Activated CD4-positive, alpha-beta T cell treated with anti-CD3 and anti-CD28 coated beads, Interleukin-2, amount 50 U/mL, for 16 hours (primary cell): ENCODE results near the gene SAMD8.
"Not testable (repeated sequence)": the region's sequence is repeated elsewhere in the genome, so short reads cannot be mapped to it uniquely, and the experiment has no call there.

ENCODE experiments used
- DNase-seq: peaks from one replicate; pipeline ENCODE4 v3.0.0-alpha.2; 2020

SAMD8 gene

DNA sequence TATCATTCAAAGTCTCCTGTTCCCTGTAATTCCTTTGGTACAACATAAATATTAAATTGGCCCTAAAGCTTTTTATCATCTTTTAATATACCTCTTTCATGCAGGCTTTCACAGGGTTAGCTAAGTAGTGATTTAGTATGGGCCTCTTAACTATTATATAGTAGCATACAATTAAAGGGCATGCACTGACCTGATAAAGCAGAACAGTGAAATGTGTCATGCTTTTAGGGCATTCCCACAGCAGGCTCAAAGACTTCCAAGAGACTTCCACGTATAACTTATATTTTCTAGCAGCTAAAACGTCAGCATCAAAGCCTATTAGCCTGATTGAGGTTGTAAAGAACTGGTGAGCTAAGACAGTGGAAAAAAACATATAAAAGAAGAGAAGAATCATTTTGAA lies 35.3 kb downstream of the SAMD8 start:
- no peak for DNase-seq

DNA sequence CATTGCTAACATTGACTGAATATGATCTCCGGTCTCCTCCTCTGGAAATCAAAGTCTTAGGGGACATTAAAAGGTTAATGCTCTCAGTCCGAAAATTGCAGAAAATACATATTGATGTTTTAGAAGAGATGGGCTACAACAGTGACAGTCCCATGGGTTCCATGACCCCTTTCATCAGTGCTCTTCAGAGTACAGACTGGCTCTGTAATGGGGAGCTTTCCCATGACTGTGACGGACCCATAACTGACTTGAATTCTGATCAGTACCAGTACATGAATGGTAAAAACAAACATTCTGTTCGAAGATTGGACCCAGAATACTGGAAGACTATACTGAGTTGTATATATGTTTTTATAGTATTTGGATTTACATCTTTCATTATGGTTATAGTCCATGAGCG lies 39.2 kb downstream of the SAMD8 start:
- DNase-seq: no peak

DNA sequence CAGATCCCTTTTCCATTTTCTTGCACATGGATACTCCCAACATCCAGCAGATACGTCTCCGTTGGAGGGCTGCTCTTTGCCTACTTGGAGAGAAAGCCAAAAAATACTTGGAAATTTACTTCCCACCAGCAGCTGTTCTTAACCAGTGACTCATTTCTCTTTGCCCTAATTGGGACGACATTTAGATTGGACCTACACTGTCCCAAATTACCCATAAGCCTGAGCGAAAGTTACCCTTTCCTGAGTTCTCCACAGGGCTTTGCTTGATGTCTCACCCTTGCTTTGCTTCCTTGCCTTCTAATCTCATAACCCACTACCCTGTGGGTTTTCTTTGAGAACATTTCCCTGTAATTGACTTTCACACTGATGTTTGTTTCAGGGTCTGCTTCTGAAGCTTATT lies 48.1 kb downstream of the SAMD8 start:
- no peak for DNase-seq

DNA sequence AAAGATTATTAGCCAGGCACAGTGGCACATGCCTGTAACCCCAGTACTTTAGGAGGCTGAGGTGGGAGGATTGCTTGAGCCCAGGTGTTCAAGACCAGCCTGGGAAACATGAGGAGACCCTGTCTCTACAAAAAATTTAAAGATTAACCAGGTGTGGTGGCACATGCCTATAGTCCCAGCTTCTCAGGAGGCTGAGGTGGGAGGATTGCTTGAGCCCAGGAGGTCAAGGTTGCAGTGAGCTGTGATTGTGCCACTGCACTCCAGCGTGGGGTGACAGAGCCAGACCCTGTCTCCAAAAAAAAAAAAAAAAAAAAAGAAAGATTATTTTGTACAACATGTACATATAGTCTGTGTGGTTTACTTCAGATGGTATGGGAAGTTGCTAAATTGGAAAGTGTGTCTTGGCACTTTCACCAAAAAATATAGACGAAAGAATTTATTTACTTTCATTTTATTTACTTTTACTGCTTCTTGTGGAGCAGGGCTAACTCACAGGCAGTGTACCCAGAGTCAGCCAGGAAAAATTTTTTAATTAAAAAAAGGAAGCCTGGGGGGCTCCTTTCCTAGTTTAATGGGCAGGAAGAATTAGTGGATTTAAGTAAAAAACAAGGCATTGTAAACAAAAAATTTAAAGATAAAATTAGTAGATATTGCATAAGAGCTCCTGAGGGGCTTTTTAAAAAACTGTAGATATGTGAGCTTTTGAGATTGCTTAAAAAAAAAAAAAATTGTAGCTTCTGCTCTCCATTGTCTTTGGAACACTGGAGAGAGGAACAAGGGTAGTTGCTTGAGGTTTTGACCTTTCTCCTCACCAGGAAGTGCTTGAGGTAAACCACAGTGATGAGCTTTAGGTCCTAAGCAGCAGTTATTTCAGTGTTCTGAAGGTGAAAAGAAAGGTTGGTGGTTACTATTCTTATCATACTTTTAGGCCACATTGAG lies 54.5 kb downstream of the SAMD8 start:
- DNase-seq: peak; percentile 78

DNA sequence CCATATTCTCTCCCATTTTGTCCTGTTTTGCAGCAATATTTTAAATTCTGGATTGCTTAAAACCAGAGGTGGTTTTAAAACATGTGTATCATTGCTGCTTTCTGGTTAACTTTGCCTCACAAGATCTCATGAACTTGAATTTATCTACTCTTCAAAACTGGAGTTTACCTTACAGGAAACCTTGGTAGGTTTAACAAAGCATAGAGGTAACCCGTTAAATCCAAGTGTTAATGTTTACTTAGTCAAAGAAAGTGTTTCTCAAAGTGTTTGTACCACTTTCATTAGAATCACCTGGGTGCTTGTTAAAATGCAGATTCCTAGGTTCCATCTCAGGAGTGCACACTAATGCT lies 55.1 kb downstream of the SAMD8 start:
- DNase-seq: no peak

DNA sequence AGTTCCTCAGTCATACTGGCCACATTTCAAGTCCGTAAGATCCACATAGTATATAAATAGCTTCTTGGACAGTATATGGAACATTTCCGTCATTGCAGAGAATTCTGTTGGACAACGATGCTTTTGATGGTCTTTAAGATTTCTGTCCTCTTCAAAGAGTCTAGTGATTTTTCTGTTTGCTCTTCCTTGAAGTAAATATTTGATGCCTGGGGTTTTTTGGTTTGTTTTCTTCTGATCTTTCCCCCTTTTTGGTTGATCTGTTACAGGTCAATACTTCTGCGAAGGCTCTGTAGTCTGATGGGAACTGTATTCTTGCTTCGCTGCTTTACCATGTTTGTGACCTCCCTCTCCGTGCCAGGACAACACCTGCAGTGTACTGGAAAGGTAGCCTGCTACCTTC lies 56.8 kb downstream of the SAMD8 start:
- DNase-seq: no peak

DNA sequence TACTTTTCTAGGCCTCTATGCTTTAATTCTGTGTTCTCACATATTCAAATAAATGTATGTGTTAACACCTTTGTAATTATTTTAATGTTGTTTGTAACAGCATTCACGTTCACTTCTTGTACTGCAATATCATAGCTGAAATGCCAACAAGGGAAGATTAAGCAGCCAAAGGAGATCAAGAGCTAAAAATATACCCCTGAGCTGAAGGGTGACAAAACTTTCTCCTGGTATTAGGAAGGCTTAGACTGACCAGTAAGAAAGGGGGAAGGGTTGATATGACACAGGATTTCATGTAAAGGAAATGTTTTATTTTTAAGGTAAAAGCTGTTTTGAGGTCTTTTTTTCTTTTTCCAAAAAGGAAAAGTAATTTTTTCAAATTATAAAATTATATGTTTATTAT lies 58.8 kb downstream of the SAMD8 start:
- no peak for DNase-seq

DNA sequence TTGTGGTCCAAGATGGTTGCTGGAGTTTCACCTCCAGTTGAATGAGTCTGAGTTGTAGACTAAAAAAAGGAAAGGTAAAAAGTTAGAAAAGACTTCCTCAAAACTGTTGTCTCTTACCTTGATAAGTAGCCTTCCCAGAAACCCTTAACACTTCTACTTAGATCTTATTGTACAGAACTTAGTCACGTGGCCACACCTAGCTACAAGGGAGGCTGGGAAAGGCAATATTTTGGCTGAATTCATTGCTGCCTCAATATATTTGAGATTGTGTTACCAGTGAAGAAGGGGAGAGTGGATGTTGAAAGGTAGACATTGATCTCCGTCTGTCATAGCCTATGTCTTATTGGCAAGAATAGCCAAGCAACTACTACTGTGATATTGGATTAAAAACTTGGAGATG lies 63.6 kb downstream of the SAMD8 start:
- DNase-seq: no peak

DNA sequence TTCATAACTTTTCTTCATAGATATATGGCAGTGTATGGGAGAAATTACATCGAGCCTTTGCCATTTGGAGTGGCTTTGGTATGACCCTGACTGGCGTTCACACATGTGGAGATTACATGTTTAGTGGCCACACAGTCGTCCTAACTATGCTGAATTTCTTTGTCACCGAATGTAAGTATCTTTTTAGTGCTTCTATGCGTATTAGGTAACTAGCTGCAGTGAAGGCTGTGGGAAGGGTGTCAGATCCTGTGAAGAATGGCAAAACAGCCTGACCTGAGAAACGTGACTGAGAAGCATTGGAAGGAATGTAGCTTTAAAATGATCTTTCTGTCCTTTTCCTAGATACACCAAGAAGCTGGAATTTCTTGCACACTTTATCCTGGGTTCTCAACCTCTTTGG lies 64.6 kb downstream of the SAMD8 start:
- DNase-seq: no peak

DNA sequence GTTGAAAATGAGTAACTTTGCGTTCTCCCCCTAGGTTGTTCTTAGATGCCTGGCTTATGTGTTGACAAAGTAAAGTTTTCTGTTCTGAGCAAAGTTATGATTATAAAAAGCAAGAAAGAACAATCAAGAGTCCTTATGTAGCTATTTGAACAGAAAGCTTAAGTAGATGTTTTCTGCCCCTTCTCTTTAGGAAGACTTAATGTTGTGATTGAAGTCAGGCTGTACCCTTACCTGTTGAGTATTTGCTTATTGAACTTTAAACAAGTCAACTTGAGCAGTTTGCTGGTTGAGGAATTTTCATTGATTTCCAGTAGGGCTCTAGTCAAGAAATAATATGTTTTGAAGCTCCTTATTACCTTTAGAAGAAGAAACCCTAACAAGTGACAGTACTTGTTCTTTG lies 65.3 kb downstream of the SAMD8 start:
- no peak for DNase-seq

DNA sequence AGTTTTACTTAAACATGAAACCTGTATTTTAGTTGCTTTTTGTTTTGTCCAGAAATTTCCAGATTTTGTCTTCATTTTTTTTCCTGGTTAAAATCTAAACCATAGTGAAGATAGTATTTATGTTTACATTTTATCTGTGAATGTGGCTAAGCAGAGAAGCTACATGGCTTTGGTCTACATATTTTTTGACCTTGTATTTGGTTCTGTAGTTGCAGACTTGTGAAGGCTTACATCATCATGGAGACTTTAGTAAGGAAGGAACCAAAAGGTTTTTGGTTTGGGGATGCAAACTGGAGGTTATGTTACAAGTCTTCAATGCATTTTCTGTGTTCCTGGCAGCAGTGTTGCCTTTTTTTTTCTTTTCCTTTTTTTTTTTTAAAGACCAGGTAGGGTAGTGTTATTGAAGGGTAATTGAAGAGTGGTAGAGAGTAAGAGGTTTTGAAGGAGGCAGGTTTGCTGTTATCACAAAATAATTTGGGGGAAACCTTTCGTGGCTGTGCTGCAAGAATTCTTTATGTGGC lies 68.3 kb downstream of the SAMD8 start:
- no peak for DNase-seq

DNA sequence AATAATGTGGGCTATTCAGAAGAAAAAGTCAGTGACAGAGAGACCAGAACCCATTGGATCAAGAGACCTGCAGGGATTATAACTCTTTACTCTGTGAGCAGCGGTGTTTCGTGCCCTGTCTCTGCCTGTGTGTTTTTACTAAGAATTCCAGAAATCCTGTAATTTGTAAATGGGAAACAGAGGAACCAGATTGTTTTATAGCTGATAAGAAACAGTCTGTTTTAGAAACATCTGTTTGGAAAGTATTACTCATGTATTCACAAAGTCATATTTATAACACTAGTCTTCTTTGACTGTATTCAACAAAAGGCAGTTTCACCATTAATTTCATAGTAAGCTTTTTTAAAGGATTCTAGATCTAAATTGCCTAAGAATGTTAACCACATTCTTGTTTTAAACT lies 69.1 kb downstream of the SAMD8 start:
- DNase-seq: no peak

DNA sequence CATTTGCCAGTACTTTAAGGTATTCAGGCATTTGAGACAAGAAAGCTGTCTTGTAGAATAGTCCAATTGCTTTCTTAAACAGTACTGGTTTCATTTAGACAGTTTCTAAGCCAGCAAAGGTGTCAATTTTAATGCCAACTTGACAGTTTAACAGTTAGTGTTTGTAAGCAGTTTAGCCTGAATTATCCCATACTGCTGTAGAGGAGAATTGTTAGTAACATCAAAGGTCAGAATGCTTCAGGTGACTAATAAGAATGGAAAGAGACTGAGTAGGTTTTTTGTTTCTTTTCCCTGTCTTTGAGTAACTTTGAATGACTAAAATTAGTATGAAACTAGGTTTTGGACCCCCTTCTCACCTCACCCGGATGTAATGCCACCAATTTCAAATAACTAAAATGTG lies 69.6 kb downstream of the SAMD8 start:
- peak; percentile 23 for DNase-seq

DNA sequence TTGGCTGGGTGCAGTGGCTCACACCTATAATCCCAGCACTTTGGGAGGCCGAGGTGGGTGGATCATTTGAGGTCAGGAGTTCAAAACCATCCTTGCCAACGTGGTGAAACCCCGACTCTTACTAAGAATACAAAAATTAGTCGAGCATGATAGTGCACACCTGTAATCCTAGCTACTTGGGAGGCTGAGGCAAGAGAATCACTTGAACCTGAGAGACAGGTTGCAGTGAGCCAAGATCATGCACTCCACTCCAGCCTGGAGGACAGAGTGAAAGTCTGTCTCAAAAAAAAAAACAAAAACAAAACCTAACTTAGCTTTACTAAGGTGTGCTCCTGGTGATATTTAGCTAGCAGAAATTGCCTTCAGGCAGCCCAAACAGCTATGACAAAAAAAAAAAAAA lies 74.9 kb downstream of the SAMD8 start:
- DNase-seq: no peak

DNA sequence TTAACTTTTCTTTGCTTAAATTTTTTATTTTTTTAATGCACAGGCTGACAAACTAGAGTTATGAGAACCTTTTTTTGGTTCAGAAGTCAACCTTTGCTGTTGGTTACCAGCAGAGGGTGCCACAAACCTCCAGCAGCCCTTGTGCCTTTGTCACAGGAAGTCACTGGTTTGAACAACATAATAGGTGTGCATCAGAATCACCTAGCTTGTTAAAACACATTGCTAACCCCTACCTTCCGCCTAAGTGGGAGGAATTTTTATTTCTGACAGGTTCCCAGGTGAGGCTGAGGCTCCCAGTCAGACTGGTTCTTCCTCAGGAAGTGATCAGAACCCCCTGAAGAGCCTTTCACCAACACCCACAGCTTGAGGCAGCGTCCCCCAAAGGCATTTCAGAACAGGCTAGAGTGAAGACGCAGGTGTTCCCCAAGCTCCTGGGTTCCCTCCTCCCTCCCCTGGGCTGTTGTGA lies 76.5 kb downstream of the SAMD8 start:
- peak; percentile 68 for DNase-seq

DNA sequence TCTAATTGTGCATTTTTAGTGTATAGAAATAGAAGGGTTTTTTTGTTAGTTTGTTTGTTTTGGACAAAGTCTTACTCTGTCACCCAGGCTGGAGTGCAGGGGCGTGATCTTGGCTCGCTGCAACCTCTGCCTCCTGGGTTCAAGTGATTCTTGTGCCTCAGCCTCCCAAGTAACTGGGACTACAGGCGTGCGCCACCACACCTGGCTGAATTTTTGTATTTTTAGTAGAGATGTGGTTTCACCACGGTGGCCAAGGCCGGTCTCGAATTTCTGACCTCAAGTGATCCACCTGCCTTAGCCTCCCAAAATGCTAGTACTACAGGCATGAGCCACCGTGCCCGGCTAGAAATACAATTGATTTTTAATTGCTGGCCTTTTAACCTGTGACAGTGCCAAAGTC lies 77.1 kb downstream of the SAMD8 start:
- DNase-seq: not testable (repeated sequence)

DNA sequence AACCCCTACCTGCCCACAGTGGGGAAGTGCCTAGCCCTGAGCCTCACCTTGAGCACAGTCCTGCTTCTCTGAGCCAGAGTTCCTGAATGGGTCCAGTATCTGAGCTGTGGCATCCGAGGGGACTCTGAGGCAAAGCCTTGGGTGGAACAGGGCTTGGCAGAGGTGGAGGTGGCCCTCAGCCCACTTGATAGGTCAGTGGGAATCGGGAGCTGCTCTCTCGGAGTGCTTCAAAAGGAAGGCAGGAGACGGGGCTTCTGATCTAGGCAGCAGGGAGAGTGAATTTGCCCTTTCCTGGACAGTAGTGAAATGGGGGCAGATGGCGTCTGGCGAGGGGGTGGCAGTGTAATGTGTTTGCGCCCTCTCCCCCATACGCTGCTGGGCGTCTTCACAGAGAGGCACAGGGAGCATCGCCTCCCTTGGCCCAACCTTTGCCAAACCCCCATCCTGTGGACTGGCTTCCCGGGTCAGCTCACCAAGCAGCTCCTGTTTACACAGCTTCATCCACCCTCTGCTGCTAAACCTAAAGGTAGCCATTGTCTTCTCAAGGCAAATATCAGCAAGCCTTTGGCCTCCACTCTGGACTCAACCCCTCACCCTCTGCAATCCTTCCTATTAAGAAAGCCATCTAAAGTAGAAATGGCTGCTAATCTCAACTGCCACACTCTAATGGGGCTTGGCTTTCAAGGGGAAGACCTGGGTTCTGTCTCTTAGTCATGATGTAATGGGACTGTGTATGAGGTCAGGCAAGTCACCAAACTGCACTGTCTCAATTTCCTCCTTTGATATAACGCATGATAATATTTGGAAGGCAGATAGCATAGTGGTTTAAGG lies 78.0 kb downstream of the SAMD8 start:
- DNase-seq: no peak

DNA sequence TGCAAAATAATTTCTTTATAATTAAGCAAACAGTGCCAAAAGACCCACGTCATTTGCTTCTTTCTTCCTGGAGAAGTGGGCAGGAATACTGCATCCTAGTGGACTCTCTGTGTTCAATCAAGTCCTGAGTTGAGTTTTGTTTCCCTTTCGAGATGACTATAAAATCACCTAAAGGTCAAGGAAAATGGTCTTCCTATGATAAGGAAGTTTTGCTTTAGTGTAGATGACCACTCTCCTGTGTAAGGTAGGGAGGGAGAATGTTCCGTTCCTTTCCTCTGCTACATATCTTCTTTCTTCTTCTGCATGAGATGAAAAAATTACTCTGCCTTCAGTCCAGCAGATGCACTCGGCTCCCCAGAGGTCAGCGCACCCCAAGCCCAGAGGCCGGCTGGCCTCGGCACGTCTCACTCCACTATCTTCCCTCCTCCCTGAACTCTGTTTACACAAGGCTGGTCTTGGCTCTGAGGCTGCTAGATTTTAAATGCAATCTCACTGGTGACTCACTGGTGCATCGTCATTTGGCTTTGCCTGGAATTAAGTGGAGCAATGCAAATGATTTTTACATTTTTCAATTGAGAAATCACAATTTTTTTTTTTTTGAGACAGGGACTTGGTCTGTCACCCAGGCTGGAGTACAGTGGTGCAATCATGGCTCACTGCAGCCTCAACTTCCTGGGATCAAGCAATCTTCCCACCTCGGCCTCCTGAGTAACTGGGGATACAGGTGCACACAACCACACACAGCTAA lies 80.5 kb downstream of the SAMD8 start:
- no peak for DNase-seq

DNA sequence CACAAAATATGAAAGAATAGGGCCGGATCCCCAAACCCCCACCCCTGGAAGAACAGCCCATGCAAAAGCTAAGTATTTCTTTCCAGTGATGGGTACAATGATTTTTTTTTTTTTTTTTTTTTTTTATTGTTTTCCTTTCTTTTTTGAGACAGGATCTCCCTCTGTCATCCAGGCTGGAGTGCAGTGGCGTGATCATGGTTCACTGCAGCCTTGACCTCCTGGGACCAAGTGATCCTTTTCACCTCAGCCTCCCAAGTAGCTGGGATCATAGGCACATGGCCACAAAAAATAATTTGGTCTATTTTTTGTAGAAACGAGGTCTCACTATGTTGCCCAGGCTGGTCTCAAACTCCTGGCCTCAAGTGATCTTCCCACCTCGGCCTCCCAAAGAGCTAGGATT lies 83.2 kb downstream of the SAMD8 start:
- not testable (repeated sequence) for DNase-seq

DNA sequence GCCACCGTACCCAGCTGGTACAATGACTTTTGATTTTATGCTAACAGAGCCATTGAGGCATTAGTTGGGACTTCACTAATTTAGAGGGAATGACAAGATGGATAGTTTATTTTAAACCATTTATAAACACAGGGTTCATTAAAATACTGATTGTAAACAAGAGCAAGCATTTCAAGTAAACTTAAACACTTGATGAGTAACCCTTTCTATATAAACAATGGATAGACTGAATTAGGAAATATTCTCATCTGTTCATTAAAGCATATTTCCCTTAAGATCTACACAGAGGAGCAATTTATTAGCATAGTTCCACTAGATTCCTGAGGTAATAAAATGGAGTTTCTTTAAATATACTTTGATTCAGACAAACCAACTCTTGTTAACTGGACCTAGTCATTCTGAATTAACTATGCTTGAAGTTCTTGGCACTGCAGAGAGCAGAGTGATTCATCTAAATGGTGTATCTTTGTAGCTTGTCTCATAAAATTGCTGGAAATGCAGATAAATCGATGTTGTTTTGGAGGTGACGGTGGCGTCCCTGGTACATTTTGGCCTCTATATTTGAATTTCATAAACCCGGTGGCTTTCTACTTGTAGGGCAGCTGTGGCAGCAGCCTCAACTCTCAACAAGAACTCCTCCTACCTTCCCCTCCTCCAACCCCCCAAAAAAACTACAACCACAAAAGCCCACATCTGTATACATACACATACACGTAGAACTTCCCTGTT lies 83.7 kb downstream of the SAMD8 start:
- DNase-seq: no peak

DNA sequence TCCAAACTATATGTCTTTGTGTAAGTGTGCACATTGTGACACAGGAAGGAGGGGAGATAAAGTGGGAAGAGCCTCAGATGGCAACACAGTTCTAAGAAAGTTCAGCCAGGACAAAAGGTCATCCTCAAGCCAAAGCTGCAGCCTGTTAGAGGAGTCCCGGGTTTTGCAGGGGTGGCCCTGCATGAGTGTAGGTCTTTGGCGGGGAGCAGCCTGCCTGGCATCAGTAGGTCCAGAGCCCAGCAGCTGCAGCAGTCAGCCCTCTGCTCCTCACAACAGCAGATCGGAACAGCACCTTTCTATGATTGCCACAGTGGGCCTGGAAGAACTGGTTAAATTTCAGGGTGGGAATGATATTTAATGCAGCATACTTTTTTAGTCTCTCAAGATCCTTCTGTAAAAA lies 85.6 kb downstream of the SAMD8 start:
- DNase-seq: no peak

DNA sequence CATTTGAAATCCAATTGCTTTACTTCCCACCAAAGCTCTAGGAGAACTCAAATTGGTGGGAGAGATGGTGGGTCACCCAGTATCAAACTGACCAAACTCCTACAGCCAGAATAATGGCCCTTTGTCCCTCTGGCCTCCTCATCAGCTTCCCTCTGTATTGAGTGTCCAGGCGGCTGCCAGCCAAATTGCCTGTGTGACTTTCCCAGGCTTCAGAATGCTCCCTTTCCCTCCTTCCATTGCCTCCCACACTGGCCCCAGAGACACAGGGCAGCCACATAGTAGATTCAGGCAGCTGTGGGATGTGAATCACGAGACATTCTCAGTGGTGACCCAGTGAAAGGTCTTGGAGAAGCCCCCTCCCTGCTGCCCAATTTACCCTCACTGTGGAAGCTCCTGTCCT lies 86.5 kb downstream of the SAMD8 start:
- DNase-seq: no peak
